ENCODE measurements around the gene ARL15. TPM values are rescaled to one million over a fixed set of nuclear protein-coding genes. Genes with fewer than 3 reads are reported as not detected.
A peak's percentile ranks its signal among the peaks of the same experiment; 100 is the strongest.

ARL15 gene
- total and polyA plus RNA-seq, 2 of the 4 experiments (the other 2 are of a cell fraction): 7.3 to 19.2 TPM

- H3K4me1 ChIP-seq (ENCODE audit: control insufficient read depth, insufficient read depth, low read length): no peaks in the 10 kb centered on the region; the same call in 1 of the 2 replicates
- H3K4me3 ChIP-seq (ENCODE audit: insufficient read depth, low read depth, low read length): no peak overlapping the region
- H3K18ac ChIP-seq (ENCODE audit: low read depth, low read length): no peak overlapping the region
- H2AK5ac ChIP-seq (ENCODE audit: low read depth, low read length): no peak overlapping the region
- no peak overlapping the region for H3K4ac ChIP-seq (ENCODE audit: low read depth, low read length)
- TF ChIP-seq BHLHE40 (IDR thresholded peaks at IDR 0.05; ENCODE audit: low read depth, low read length) (peak; percentile 43; the same call in 1 of the 2 replicates), MAFK (IDR thresholded peaks at IDR 0.05; ENCODE audit: low read depth, low read length) (no peak), RCOR1 (IDR thresholded peaks at IDR 0.05; ENCODE audit: insufficient replicate concordance, low read length) (no peak), CEBPB (IDR thresholded peaks at IDR 0.05; ENCODE audit: low read depth, low read length) (0 out of 2 replicates have a peak, but pooled peaks have one; percentile 5), ELK1 (IDR thresholded peaks at IDR 0.05; ENCODE audit: borderline replicate concordance, low read depth, low read length) (no peak)
- peaks cover 0 to 1% of the 10 kb centered on the region in 2 experiments; a peak in 2 of 4 replicates for H3K79me1 ChIP-seq (ENCODE audit: low read depth in 1 of 2, low read length in 2 of 2)
- DNase-seq (peak; percentile 81), ATAC-seq (ENCODE audit: low read depth) (no peak)
- no peaks in the 10 kb centered on the region for H3K36me3 ChIP-seq (ENCODE audit: control insufficient read depth, insufficient read depth, low read length)
- no peak overlapping the region for H2BK120ac ChIP-seq (ENCODE audit: low read depth, low read length)
- no peak overlapping the region for H4K91ac ChIP-seq (ENCODE audit: insufficient read depth, low read depth, low read length)
- no peak overlapping the region for H3K23ac ChIP-seq (ENCODE audit: low read depth, low read length)
- H3K9me3 ChIP-seq (ENCODE audit: control insufficient read depth, insufficient read depth, low read length): no peaks in the 10 kb centered on the region
- H3K4me2 ChIP-seq (ENCODE audit: low read depth, low read length): no peak overlapping the region
- in situ Hi-C loops (cut with MboI; ENCODE audit: low sequenced_read_pairs) (no loop called here), dilution Hi-C loops (cut with HindIII; ENCODE audit: low sequenced_read_pairs, unreplicated experiment) (no loop called here), intact Hi-C loops (cut with micrococcal nuclease) (no loop called here)
- no TSS peak for BruUV-seq (replicated peaks)
- H4K5ac ChIP-seq (ENCODE audit: low read depth, low read length): no peak overlapping the region
- no peak overlapping the region for H2BK5ac ChIP-seq (ENCODE audit: low read depth, low read length, poor library complexity, severe bottlenecking)
- no peak overlapping the region for H2AFZ ChIP-seq (replicated peaks; ENCODE audit: low read length, poor library complexity)
- no peak overlapping the region for H3K9ac ChIP-seq (ENCODE audit: low read depth, low read length)
- WGBS, 2 experiments (ENCODE audit: extremely low coverage in 2 of 2, insufficient read length in 1 of 2): no CpG with 5 or more reads among the region's 6 CpGs
- H3K9me1 ChIP-seq (ENCODE audit: insufficient read depth, low read length): no peaks in the 10 kb centered on the region
- no peak overlapping the region for H2AK9ac ChIP-seq (replicated peaks; ENCODE audit: low read depth, low read length, poor library complexity)
- H3K14ac ChIP-seq (replicated peaks; ENCODE audit: low read depth, low read length): no peak overlapping the region
- ChIA-PET POLR2A (ENCODE audit: unreplicated experiment) (no interaction called here), CTCF (interaction anchor here (0.6 kb wide), 1 partner anchor 16 kb away, joined by 3 read pairs; no protein-coding TSS in a partner anchor)
- no peaks in the 10 kb centered on the region for H4K20me1 ChIP-seq (ENCODE audit: insufficient read depth, low read length)
- no peak overlapping the region for H3K56ac ChIP-seq (ENCODE audit: extremely low read depth, insufficient read depth, low read length)
- no peak overlapping the region for H4K8ac ChIP-seq (ENCODE audit: low read depth in 2 of 2, low read length in 2 of 2)
- H3K27ac ChIP-seq (ENCODE audit: insufficient read depth, low read length): no peak overlapping the region
- H2BK15ac ChIP-seq (ENCODE audit: low read depth, low read length): no peak overlapping the region
- H3K27me3 ChIP-seq (ENCODE audit: control insufficient read depth, insufficient read depth, low read length): no peaks in the 10 kb centered on the region
- no peak overlapping the region for H2BK20ac ChIP-seq (ENCODE audit: low read depth, low read length)
Observed at GRCh38 chr5:54171645-54172384, 138.6 kb downstream of the ARL15 start.
